ENCODE measurements around the gene IER5. TPM values are rescaled to one million over a fixed set of nuclear protein-coding genes. Genes with fewer than 3 reads are reported as not detected.

IER5 gene
- total and polyA plus RNA-seq, 9 of the 15 experiments (the other 6 are each of a cell fraction or from before 2014, with no cell fraction given) = 2.4 to 32.1 (median 12.0) TPM

- no peak for TF ChIP-seq TAF1 (IDR thresholded peaks at IDR 0.05; ENCODE audit: control insufficient read depth, extremely low read depth, insufficient read depth, low read length, severe bottlenecking)
- peak; percentile 52; the same call in 1 of the 2 replicates for TF ChIP-seq CUX1 (CRISPR knock-in tag; IDR thresholded peaks at IDR 0.05)
- peak; percentile 92 for TF ChIP-seq DPF2 (IDR thresholded peaks at IDR 0.05)
- no peak for TF ChIP-seq POLR2B (IDR thresholded peaks at IDR 0.05; ENCODE audit: low read depth, partially characterized antibody)
- no peak for TF ChIP-seq TAF7 (tag; IDR thresholded peaks at IDR 0.05)
- no peak for TF ChIP-seq HLTF (IDR thresholded peaks at IDR 0.05)
- TF ChIP-seq ZNF445 (CRISPR knock-in tag; IDR thresholded peaks at IDR 0.05; ENCODE audit: low read depth) = no peak
- TF ChIP-seq ZNF224 (CRISPR knock-in tag; IDR thresholded peaks at IDR 0.05) = no peak; the same call in 1 of the 2 replicates
- no peak for TF ChIP-seq ZNF639 (CRISPR knock-in tag; conservative IDR thresholded peaks at IDR 0.05 in 1 of 2, IDR thresholded peaks at IDR 0.05 in 1 of 2)
- TF ChIP-seq TBL1XR1 (IDR thresholded peaks at IDR 0.05; ENCODE audit: low read length in 2 of 2) = peak in 1 of 2 experiments; percentile 71; a peak in 1 of 4 replicates
- peak; percentile 94 for TF ChIP-seq ZNF316 (IDR thresholded peaks at IDR 0.05)
- 0 out of 2 replicates have a peak, but pooled peaks have one; percentile 24 for TF ChIP-seq GATAD2A (IDR thresholded peaks at IDR 0.05)
- no peak for TF ChIP-seq CHD1 (IDR thresholded peaks at IDR 0.05; ENCODE audit: low read length)
- TF ChIP-seq SIRT6 (IDR thresholded peaks at IDR 0.05; ENCODE audit: low read depth, low read length) = no peak
- peak; percentile 97 for TF ChIP-seq ZNF24 (IDR thresholded peaks at IDR 0.05)
- TF ChIP-seq GABPA (tag; conservative IDR thresholded peaks at IDR 0.05; ENCODE audit: low read depth) = no peak
- TF ChIP-seq POLR2A (conservative IDR thresholded peaks at IDR 0.05) = no peak
- no peak for TF ChIP-seq STAT5B (CRISPR knock-in tag; IDR thresholded peaks at IDR 0.05)
- TF ChIP-seq PHB (CRISPR knock-in tag; IDR thresholded peaks at IDR 0.05) = no peak
- peak in 1 of 3 experiments; percentile 10 for TF ChIP-seq YY1 (IDR thresholded peaks at IDR 0.05; ENCODE audit: borderline replicate concordance in 1 of 3, control insufficient read depth in 1 of 3, extremely low read depth in 1 of 3, insufficient read depth in 3 of 3, insufficient read length in 1 of 3, insufficient replicate concordance in 2 of 3, low read depth in 1 of 3, low read length in 2 of 3)
- no peak for TF ChIP-seq RFX1 (IDR thresholded peaks at IDR 0.05)
- TF ChIP-seq MTA1 (IDR thresholded peaks at IDR 0.05; ENCODE audit: borderline replicate concordance) = no peak
- TF ChIP-seq RAD21 (CRISPR knock-in tag; conservative IDR thresholded peaks at IDR 0.05 in 1 of 2, IDR thresholded peaks at IDR 0.05 in 1 of 2) = no peak; a peak in 1 of 4 replicates
Observed at GRCh38 chr1:181112071-181112929, 23.8 kb downstream of the IER5 start (continued).
